Measurements from ENCODE around the gene LCE1C.

Gene LCE1C

GRCh38 chr1:152759453-152760173 is 46.8 kb downstream of the LCE1C start:
- no peak for DNase-seq

GRCh38 chr1:152758636-152759035 is 47.8 kb downstream of the LCE1C start:
- DNase-seq: no peak

GRCh38 chr1:152757747-152758146 is 48.7 kb downstream of the LCE1C start, which contains the start of gene KPRP:
Gene KPRP (plus strand): TSS chr1:152758025. CDS start chr1:152759589, 1,564 bp downstream.
- no peak for DNase-seq

GRCh38 chr1:152756872-152757271 is 49.6 kb downstream of the LCE1C start:
- no peak for DNase-seq
